Suprapubic skin (tissue), 4 donors: ENCODE measurements around the gene PCDH15.

ENCODE experiments used
- EP300 ChIP-seq: sonication (generic); formaldehyde crosslinking; IDR thresholded peaks from one replicate; pipeline ENCODE4 v1.6.1; 2017; ENCODE audit warnings: antibody characterized with exemption
- POLR2A ChIP-seq, 2 donors: fragments of 450-650 bp; IDR thresholded peaks; one replicate each; pipeline ENCODE4 v1.6.1; 2017; ENCODE audit warnings: antibody characterized with exemption in 2 of 2, mild to moderate bottlenecking in 2 of 2, moderate library complexity in 2 of 2
- POLR2AphosphoS5 ChIP-seq, 3 donors: sonication (generic); formaldehyde crosslinking; IDR thresholded peaks; one replicate each; pipeline ENCODE4 v1.6.1; 2017; ENCODE audit warnings: antibody characterized with exemption in 3 of 3
- TF ChIP-seq, protein P1 (sequence below), 2 donors: fragments of 200-600 bp in 1 of 2; fragments of 450-650 bp in 1 of 2; sonication (generic) in 1 of 2; IDR thresholded peaks; one replicate each; pipeline ENCODE4 v1.5.1; 2016 to 2019; ENCODE audit warnings: antibody characterized with exemption in 2 of 2, mild to moderate bottlenecking in 1 of 2, moderate library complexity in 1 of 2

DNA sequence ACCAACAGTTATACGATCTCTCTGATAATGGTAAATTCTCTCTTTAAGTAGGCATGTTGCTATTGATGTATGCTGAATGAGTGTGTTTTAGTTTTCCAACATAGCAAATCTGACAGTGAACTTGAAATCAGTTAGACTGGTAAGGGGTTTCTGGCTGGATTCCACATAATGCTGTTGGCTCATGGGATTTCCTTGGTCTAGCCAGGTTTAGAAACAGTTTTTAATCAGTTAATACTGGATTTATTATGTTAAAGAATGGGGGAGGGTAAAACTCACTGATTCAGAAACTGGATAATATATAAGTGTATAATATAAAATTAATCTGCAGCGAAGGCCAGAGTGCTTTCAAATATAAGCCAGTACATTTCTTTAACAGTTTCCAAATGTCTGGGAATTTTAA lies 55.6 kb downstream of the PCDH15 start:
- TF ChIP-seq POLR2A (IDR thresholded peaks at IDR 0.05), result no peak
- TF ChIP-seq, protein P1, sequence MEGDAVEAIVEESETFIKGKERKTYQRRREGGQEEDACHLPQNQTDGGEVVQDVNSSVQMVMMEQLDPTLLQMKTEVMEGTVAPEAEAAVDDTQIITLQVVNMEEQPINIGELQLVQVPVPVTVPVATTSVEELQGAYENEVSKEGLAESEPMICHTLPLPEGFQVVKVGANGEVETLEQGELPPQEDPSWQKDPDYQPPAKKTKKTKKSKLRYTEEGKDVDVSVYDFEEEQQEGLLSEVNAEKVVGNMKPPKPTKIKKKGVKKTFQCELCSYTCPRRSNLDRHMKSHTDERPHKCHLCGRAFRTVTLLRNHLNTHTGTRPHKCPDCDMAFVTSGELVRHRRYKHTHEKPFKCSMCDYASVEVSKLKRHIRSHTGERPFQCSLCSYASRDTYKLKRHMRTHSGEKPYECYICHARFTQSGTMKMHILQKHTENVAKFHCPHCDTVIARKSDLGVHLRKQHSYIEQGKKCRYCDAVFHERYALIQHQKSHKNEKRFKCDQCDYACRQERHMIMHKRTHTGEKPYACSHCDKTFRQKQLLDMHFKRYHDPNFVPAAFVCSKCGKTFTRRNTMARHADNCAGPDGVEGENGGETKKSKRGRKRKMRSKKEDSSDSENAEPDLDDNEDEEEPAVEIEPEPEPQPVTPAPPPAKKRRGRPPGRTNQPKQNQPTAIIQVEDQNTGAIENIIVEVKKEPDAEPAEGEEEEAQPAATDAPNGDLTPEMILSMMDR (IDR thresholded peaks at IDR 0.05), result no peak
- TF ChIP-seq EP300, result no peak
- no peak for TF ChIP-seq POLR2AphosphoS5 (IDR thresholded peaks at IDR 0.05)
